BJ (cell line): Measurements from ENCODE around the gene IFFO2. TPM values are rescaled to one million over a fixed set of nuclear protein-coding genes. Genes with fewer than 3 reads are reported as not detected.

Experiments
- CTCF ChIA-PET: fragments of 350-600 bp; formaldehyde crosslinking; extraction: SDS; loops from one replicate; lab custom pipeline; 2021; ENCODE audit warnings: antibody characterized with exemption, inconsistent platforms; lab: Yijun Ruan, JAX
- POLR2A ChIA-PET: fragments of 300-600 bp; sonication (Branson Sonifier 250); formaldehyde crosslinking; extraction: SDS; loops from one replicate; lab custom pipeline; 2021; ENCODE audit warnings: antibody characterized with exemption; lab: Charles Lee
- DNase-seq: peaks from one replicate; pipeline ENCODE4 v3.0.0-alpha.2; 2011; ENCODE audit warnings: low read depth
- H3K27me3 ChIP-seq: 2 replicates; pipeline ENCODE4 v1.6.0; 2011; ENCODE audit warnings: low read length; ENCODE audit not compliant: control insufficient read depth, insufficient read depth
- H3K36me3 ChIP-seq: 2 replicates; pipeline ENCODE4 v1.5.1; 2011; ENCODE audit warnings: low read length; ENCODE audit not compliant: control insufficient read depth, insufficient read depth
- H3K4me3 ChIP-seq: 2 replicates; pipeline ENCODE4 v1.5.1; 2011; ENCODE audit warnings: low read depth, mild to moderate bottlenecking, control low read depth, low read length
- polyA plus RNA-seq: library from polyadenylated mRNA; depleted of rRNA; stranded (reverse); fragments of >200 nt; gene quantifications from 2 replicates; pipeline ENCODE4 v1.2.3, GENCODE V29; 2011
- TF ChIP-seq, protein P1 (sequence below): IDR thresholded peaks from 2 replicates; pipeline ENCODE4 v1.5.1; 2011; ENCODE audit warnings: low read depth, mild to moderate bottlenecking, control low read depth, inconsistent platforms, low read length, moderate library complexity; ENCODE audit not compliant: insufficient read depth

Gene IFFO2
- polyA plus RNA-seq, 1 experiment: 15.0 TPM

DNA sequence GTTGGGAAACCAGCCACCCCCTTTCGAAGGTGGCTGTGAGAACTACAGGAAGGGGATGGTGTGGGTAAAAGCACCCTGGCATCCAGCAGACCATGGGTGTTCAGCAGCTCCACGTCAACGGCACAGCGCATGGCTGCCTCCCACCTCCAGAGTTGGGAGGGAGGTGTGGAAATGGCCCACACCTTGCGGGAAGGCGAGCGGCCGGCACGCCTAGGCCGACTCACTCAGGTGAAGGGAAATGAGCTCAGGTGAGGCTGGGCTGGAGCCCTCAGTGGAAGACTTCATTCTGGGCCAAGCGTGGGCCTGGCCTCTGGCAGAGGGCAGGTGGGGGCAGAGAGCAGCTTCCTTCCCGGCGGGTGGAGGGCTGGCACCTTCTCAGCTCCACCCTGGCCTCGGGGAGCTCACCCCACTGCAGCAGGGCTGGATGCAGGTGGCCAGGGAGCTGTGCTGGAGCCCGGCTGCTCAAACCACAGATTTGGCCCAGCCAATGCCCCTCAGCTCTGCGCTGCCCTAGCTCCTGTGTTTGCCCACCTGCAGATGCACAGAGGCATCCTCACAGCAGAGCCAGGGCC, 29.3 kb downstream of the IFFO2 start:
- Histone ChIP-seq H3K27me3 (no peaks in the 10 kb centered on the region), H3K4me3 (no peak overlapping the region), H3K36me3 (no peaks in the 10 kb centered on the region)
- ChIA-PET CTCF (interaction anchor here (0.9 to 3.2 kb wide), 5 partner anchors 12 to 39 kb away, joined by 3 to 15 read pairs (median 4); no protein-coding TSS in a partner anchor), POLR2A (no interaction called here)
- TF ChIP-seq, protein P1, sequence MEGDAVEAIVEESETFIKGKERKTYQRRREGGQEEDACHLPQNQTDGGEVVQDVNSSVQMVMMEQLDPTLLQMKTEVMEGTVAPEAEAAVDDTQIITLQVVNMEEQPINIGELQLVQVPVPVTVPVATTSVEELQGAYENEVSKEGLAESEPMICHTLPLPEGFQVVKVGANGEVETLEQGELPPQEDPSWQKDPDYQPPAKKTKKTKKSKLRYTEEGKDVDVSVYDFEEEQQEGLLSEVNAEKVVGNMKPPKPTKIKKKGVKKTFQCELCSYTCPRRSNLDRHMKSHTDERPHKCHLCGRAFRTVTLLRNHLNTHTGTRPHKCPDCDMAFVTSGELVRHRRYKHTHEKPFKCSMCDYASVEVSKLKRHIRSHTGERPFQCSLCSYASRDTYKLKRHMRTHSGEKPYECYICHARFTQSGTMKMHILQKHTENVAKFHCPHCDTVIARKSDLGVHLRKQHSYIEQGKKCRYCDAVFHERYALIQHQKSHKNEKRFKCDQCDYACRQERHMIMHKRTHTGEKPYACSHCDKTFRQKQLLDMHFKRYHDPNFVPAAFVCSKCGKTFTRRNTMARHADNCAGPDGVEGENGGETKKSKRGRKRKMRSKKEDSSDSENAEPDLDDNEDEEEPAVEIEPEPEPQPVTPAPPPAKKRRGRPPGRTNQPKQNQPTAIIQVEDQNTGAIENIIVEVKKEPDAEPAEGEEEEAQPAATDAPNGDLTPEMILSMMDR: no peak
- DNase-seq: no peak

DNA sequence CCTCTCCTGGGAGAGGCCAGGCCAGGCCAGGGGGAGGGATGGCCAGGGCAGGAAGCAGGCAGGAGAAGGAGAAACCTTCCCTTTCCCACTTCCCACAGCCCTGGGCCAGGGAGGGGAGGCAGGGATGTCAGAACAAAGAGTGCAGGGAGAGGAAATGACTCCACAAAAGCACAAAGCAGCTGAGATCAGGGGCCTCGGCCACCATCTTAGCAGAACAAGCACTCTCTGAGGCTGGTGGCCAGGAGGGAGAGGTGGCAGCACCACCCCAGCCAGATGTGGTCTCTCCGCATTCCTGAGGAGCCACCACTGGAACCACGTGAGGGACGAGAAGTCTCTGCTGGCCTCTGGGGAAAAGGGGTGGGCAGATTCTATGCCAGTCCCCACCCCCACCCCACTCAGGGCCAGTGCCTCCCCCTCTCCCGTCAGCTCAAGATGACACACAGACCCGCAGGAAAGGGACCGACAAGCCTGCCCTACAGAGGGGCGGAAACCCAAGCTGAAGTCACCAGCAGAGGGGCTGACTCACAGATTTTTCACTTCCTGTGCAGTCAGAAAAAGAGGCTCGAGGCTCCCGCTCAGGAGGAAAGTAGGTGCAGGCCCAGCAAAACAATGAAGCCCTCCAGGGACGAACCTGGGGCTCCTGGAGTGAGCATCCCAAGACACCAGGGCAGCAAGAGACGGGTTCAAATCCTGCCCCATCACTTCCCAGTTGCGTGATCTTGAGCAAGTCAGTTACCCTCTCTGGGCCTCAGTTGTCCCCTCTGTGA, 30.0 kb downstream of the IFFO2 start:
- ChIA-PET CTCF (interaction anchor here (0.9 to 3.2 kb wide), 5 partner anchors 12 to 40 kb away, joined by 3 to 15 read pairs (median 4); no protein-coding TSS in a partner anchor), POLR2A (no interaction called here)
- no peak overlapping the region for H3K4me3 ChIP-seq
- no peaks in the 10 kb centered on the region for H3K27me3 ChIP-seq
- no peaks in the 10 kb centered on the region for H3K36me3 ChIP-seq
- TF ChIP-seq, protein P1: 0 out of 2 replicates have a peak, but pooled peaks have one; percentile 1
- DNase-seq: peak; percentile 74

DNA sequence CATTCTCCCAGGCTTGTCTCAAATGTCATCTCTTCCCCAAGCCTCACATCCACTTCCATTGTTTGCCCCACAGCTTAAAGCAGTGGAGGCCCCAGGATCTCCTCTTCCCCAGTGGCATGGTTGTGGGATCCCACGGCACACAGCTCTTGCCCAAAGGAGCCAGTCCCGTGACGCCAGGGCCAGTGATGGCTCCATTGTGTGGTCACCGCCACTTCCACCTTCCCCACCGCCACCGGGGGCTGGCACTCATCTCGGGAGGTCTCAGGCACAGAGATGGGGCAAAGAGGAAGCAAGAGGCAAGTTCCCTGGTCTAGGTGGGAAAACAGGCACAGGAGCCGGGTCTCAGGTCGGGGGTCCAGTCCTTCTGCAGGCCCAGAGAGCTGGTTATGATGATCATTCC, 31.2 kb downstream of the IFFO2 start:
- ChIA-PET POLR2A (no interaction called here), CTCF (interaction anchor here (0.9 to 6.3 kb wide), 4 partner anchors 12 to 30 kb away, joined by 3 to 87 read pairs (median 8); partner anchors contain the start of gene ALDH4A1)
- H3K4me3 ChIP-seq: no peak overlapping the region
- H3K27me3 ChIP-seq: no peaks in the 10 kb centered on the region
- peaks cover 5% of the 10 kb centered on the region for H3K36me3 ChIP-seq
- TF ChIP-seq, protein P1: no peak
- no peak for DNase-seq

DNA sequence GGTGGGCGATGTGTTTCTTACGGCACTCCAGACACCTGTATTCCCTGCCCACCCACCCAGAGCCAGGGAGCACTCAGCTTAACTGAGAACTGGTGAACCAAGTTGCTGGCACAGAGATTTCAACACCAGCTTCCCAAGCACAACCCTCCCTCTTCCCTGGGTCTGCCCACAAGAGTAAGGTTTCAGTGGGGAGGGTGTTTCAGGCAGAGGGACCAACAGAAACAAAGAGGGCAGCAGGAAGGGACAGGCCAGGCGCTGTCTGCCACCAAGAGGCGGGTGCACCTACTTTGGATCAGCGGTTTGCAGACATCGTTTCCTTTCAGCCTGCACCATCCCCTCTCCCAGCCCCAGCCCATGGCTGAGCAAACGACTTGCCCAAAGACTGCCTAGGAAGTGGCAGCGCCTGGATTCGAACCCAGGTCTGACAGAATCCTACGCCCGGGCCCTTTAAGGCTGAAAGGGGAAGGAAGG, 32.2 kb downstream of the IFFO2 start:
- DNase-seq: no peak

More for the DNA sequence above, 32.2 kb downstream of the IFFO2 start:
- ChIA-PET POLR2A (interaction anchor here (0.5 to 0.6 kb wide), 3 partner anchors 10 to 721 kb away, joined by 3 to 8 read pairs (median 3); no protein-coding TSS in a partner anchor), CTCF (interaction anchor here (0.8 to 6.3 kb wide), 10 partner anchors 12 to 54 kb away, joined by 3 to 87 read pairs (median 4); partner anchors contain the start of gene ALDH4A1)
- Histone ChIP-seq H3K27me3 (no peaks in the 10 kb centered on the region), H3K36me3 (peaks cover 8% of the 10 kb centered on the region), H3K4me3 (peak overlapping the region; percentile 13; the same call in 1 of the 2 replicates)
- TF ChIP-seq, protein P1: no peak
